UCSD-AML1 (cell line): ENCODE data around the gene KLHL36.
"Not testable (repeated sequence)": the region's sequence is repeated elsewhere in the genome, so short reads cannot be mapped to it uniquely, and the experiment has no call there.

Experiments used
- DNase-seq: peaks from one replicate; lab custom pipeline; 2025; ENCODE audit not compliant: unreplicated experiment; lab: John Stamatoyannopoulos, UW

Gene KLHL36

GRCh38 chr16:84667600-84668309, 19.4 kb downstream of the KLHL36 start:
- DNase-seq: no peak

- DNase-seq: no peak
Measured at GRCh38 chr16:84670063-84670462, 21.8 kb downstream of the KLHL36 start.

DNA sequence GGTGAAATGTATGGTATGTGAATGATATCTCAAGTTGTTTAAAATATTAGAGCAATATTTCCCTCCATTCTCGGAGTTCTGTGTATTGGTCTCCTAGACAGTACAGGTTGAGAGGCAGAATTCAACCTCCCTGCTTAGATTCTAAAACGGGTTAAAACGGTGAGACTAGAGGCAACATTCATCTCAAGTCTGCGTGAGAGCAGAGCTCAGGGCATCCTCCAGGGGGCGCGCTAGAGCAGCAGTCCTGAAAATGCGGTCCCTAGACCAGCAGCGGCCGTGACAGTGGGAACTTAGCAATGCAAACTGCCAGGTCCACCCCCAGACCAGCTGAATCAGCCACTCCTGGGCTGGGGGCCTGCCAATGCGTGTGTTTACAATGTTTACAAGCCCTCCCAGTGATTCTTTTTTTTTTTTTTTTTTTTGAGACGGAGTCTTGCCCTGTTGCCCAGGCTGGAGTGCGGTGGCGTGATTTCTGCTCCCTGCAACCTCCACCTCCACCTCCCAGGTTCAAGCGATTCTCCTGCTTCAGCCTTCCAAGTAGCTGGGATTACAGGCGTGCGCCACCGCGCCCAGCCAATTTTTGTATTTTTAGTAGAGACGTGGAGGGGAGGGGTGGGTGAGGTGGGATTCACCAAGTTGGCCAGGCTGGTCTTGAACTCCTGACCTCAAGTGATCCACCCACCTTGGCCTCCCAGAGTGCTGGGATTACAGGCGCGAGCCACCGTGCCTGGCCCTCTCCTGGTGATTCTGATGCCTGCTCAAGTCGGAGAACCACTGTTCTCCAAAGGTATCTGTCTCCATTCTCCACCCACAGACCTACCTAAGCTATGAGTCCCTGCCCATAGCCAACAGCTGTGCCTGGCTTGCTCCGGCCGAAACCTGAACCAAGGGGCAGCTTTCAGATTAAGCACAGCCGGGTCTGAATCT, 24.2 kb downstream of the KLHL36 start:
- peak; percentile 79 for DNase-seq

DNA sequence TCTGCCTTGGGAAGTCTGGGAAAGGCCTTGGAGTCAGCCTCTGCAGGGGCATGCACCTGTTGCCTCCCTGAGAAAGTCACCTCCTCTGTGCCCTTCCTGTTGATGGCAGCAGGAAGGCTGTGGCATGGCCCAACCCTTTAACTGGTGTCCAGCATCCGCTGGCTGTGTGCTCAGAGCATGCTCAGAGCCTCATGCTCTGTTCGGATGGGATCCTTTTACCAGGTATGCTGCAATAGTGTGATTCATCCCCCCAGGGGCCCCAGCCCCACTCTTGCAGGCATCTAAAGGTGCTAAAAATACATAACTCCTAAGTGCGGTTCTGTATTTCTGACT, 24.9 kb downstream of the KLHL36 start:
- no peak for DNase-seq

DNA sequence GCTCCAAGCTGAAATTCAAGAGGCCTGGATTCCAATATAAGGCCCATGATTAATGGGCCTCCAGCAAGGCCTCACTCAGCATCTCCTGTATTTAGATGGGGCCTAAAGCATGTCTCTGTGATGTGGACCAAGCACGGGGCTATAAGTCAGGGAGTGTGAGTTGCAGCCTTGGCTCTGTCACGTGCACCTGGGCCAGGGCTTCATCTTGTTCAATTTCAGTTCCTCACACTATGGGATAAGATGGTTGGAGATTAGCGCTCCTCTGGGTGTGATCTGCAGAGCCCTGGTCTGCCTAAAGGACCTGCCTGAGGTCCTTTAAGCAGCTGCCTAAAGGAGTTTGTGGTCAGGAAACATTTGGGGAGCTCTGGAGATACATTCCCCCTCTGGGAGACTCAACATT, 25.2 kb downstream of the KLHL36 start:
- no peak for DNase-seq

- DNase-seq: no peak
Measured at GRCh38 chr16:84675423-84675822, 27.1 kb downstream of the KLHL36 start.

GRCh38 chr16:84675884-84676283, 27.6 kb downstream of the KLHL36 start:
- DNase-seq: no peak

DNA sequence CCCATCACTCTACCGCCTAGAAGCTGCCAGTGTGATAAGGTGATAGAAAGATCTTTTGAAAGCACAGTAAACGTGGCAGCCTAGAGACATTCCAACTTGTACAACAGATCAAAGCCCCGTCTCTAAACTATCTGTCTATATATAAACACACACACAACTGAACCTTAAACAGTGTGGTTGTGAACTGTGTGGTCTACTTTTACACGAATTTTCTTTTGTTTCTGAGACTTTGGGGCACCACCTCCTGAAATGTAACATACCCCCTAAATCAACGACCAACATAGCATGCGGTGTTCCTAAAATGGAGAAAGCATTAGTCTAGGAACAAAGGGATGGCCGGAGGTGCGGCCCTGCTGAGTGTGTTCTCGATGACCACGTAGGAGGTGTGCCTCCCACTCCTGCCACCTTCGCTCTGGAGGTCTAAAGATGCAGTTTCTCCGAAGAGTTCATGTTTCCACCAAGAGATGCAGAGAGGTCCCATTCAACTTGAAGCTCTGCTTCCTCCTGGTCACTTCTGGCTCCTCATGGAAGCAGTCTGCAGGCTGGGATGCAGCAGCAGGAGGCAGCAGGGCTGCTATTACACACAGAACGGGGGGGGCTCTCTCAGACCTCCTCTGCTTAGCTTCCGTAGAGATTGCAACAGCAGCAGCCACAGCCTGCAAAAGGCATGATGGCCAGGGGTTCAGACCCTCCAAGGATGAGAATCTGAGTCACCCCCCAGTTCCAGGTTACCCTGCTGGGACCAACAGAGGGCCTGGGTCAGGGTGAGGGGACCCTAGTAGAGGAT, 28.9 kb downstream of the KLHL36 start:
- no peak for DNase-seq

GRCh38 chr16:84677849-84678248, 29.5 kb downstream of the KLHL36 start:
- DNase-seq: no peak

- DNase-seq: no peak
Measured at GRCh38 chr16:84678541-84678940, 30.2 kb downstream of the KLHL36 start.

DNA sequence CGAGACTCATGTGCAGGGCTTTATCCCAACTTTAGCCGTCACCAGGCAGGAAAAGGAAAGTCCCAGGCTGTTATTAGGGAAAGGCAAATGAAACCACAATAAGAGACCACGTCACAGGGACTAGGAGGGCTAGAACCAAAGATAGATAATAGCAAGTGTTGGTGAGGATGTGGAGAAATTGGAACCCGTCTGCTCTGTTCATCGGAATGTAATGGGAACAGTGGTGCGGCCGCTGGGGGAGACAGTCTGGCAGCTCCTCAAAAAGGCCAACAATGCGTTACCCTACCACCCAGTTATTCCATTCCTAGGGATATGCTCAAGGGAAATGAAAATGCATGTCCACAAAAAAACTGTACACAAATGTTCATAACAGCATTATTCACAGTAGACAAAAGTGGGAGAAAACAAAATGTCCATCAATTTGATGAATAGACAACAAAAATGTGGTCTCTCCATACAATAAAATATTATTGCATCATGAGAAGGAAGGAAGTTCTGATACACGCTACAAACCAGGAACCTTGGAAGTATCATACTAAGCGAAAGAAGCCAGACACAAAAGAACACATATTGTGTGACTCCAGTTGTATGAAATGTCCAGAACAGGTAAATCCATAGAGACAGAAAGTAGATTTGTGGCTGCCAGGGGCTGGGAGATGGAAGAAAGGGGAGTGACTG, 32.0 kb downstream of the KLHL36 start:
- no peak for DNase-seq

GRCh38 chr16:84680843-84681629, 32.7 kb downstream of the KLHL36 start:
- DNase-seq: no peak

DNA sequence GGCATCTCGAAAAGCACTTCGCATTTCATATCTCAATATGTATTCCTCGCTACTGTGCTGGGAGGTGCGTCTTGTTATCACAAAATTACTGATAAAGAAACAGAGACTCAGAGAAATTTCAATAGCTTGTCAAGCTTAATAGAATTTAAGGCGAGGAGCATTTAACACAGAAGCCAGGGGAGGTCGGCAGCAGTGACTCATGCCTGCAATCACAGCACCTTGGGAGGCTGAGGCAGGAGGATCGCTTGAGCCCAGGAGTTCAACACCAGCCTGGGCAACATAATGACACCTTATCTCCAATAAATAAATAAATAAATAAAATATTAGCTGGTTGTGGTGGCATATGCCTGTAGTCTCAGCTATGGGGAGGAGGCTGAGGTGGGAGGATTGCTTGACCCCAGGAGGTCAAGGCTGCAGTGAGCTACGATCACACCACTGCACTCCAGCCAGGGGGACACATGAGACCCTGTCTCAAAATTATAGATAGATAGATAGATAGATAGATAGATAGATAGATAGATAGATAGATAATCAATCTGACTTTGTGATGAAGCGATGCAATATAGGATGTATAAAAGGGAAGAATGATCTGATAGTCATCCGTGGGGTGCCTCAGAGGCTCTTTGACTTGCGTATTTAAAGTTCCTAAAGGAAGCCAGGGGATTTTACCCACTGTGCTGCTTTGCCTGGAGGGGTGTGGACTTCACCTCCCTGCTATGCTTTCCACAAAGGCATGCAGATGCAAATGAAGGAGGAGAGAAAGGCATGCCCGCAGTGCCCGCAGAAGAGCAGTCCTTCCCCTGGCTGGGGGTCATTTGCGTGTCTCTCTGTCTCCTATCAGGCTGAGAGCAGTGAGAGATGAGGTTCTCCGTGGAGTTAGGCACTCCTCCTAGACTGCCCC, 35.6 kb downstream of the KLHL36 start:
- DNase-seq: no peak

DNA sequence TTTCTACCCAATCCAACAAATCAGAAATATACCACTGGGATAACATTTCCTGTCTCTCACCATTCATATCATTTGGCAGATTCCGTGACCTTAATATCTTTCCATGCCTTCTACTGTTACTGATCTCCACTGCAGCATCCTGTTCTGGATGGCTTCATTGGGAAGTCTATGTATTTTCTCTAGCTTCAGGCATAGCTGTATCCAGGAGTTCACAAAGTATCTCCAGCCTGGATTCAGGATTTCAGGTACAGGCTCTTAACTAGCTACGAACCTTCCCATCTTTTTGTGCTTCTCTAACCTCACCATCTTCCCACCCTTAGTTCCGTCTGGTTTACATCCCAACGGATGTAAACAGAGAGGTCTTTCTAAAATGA, 36.3 kb downstream of the KLHL36 start:
- DNase-seq: no peak

DNA sequence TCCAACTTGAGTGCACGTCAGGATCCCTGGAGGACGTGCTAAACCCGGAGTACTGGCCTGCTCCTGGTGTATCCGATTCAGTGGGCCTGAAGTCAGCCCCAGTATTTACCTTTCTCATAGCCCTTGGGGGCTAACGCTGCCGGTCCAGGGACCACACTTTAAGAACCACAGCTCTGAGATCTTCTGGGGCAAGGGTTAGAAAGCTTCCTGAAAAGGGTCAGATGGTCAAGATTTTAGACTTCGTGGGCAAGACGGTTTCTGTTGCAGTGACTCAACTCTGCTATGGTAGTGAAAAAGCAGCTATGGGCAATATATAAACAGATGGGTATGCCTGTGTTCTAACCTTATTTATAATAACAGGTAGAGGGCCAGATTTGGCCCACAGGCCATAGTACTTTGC, 36.9 kb downstream of the KLHL36 start:
- DNase-seq: no peak

GRCh38 chr16:84686707-84687298, 38.5 kb downstream of the KLHL36 start:
- DNase-seq: no peak

- no peak for DNase-seq
Measured at GRCh38 chr16:84687715-84688114, 39.4 kb downstream of the KLHL36 start.

DNA sequence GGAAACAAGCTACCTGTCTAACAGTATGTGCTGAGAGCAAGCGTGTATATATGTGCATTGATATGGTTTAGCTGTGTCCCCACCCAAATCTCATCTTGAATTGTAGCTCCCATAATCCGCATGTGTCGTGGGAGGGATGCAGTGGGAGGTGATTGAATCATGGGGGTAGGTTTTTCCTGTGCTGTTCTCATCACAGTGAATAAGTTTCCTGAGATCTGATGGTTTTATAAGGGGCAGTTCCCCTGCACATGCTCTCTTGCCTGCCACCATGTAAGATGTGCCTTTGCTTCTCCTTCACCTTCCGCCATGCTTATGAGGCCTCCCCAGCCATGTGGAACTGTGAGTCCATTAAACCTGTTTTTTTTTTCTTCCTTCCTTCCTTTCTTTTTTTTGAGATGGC, 39.9 kb downstream of the KLHL36 start:
- not testable (repeated sequence) for DNase-seq

DNA sequence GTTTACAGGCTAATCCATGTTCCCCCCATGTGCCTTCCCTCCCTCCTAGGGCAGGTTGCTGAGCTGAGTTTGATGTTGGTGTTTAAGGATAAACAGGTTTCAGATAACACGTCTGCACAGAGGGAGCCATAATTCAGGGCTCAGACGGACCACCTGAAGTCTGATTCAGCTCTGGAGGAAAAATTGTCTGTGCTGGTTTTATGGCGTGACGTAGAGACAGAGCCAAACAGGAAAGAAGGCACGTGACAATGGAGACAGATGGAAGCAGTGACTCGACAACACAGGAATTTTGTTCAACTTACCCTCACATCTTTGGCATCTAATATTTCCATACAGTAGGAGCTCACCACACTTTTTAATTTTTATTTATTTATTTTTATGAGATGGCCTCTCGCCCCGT, 40.8 kb downstream of the KLHL36 start:
- DNase-seq: no peak
